ENCODE results near the gene VMAC.
A peak's percentile ranks its signal among the peaks of the same experiment; 100 is the strongest.
"Not testable (repeated sequence)": the region's sequence is repeated elsewhere in the genome, so short reads cannot be mapped to it uniquely, and the experiment has no call there.

Gene VMAC

DNA sequence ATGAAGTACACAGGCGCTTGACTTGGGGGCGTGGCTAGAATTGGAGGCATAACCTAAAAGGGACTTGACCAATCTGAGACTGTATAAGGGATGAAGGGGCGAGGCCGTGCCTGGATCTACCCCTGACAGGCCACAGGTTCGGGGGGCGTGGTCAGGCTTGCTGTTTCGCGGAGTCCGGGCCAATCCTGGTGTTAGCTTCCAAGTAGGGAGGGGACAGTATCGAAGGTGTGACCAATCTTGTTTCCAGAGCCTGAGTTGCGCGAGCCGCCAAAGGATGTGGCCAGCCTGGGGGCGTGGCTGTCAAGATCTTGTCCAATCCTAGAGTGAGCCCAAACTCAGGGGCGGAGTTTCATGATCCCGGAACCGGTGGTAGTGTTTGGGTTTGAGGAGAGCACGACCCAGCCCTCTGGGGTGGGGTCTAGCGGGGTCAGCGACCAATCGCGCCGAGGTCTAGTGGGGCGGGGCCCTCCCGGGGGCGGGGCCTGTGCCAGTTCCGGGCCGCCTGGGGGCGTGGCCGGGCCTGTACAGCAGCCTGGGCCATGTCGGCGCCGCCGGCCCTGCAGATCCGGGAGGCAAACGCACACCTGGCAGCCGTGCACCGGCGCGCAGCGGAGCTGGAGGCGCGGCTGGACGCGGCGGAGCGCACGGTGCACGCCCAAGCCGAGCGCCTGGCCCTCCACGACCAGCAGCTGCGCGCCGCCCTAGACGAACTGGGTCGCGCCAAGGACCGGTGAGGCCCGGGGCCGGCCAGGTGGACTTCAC is at the start of gene VMAC:
VMAC (plus strand) TSS at position 521 of the 762 bp plus-strand sequence; CDS start at position 540, 19 bp downstream.
- DNase-seq, result peak; percentile 100

DNA sequence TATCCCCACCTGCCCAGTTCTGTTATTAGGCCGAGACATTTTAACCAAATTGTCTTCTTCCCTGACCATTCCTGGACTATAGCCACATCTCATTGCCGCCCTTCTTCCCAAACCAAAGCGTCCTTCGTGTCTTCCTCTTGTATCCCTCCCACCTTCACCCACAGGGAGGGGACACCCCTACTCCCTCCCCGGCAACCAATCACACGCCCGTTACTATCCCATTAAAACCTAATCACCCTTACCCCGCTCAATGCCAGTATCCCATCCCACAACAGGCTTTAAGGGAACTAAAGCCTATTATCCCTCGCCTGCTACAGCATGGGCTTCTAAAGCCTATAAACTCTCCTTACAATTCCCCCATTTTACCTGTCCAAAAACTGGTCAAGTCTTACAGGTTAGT is 49.5 kb upstream of the VMAC start:
- not testable (repeated sequence) for DNase-seq

DNA sequence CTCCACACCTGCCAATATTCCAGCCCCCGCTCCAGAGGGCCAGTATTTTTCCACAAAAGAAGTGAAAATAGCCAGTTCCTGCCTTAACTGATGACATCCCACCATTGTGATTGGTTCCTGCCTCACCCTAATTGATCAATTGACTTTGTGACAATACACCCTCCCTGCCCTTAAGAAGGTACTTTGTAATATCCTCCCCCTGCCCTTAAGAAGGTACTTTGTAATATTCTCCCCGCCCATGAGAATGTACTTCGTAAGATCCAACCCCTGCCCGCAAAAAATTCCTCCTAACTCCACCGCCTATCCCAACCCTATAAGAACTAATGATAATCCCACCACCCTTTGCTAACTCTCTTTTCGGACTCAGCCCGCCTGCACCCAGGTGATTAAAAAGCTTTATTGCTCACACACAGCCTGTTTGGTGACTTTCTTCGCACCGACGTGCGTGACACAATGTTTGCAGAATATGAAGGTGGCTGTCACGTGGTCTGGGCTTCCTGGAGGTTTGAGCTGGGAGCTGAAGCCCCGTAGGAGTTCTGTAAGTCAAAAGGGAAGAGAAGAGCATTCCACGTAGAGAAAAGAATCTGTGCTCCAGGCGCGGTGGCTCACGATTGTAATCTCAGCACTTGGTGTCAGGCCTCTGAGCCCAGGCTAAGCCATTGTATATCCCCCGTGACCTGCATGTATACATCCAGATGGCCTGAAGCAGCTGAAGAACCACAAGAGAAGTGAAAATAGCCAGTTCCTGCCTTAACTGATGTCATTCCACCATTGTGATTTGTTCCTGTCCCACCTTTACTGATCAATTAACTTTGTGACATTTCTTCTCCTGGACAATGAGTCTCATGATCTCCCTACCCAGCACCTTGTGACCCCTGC is 47.2 kb upstream of the VMAC start:
- DNase-seq, result no peak

DNA sequence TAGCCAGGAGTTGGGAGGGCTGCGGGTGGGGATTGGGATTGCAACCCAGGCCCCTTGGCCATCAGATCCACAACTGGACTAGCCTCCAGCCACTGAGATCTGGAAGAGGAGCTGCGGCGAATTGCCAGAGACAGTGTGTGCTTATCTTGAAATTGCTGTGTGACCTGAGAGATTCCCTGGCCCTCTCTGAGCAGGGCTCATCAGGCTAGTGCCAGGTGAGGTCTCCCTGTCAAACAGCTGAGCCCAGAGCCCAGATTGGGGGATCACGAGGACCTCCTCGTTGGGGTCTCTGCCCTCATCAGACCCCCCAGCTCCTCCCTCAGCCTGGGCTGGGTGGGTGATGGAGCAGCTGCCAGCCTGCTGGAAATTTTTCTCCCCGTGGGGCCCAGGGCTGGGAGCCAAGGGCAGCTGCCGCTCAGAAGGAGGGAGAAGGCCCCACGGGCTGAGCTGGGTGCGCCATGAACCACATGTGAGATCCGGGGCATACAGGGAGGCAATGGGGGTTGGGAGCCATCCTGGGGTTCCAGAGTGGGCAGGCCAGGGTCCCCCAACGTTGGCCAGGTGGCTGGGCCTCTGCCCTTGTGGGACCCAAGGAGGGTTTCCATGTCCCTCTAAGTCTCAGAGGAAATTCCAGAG is 41.5 kb upstream of the VMAC start:
- no peak for DNase-seq

DNA sequence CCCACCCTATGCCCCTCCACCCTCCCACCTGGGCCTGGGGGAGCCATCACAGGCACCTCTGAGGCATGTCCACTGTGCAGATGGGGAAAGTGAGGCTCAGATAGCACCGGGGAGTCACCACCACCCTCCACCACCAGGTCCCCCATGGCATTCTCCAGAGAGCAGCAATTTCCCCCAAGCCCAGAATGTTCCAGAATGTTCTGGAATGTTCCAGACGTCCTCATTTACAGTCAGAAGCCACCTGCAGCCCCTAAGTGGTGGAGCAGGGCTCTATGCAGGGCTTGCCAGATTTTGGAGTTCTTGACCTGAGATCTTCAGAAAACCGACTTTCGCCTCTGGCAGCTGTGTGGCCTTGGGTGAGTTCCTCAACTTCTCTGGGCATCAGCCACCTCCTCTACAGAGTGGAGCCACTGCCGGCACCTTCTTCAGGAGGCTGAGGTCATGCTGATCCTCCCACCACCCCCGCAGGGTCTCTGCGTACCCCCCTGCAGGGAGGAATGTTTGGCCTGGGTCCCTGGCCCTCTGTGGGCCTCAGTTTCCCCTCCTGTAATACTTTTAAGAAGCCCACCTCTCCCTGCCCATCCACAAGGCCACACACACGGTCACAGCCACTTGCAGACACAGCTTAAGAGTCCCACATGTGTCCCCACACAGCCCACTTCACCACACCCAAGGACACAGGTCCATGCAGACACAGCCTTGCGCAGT is 40.5 kb upstream of the VMAC start:
- DNase-seq, result no peak

GRCh38 chr19:5864725-5865486 is 39.8 kb upstream of the VMAC start:
- no peak for DNase-seq

- no peak for DNase-seq
Measured at GRCh38 chr19:5865772-5866171, 38.9 kb upstream of the VMAC start.

- DNase-seq, result no peak
Measured at GRCh38 chr19:5867201-5868136, 37.2 kb upstream of the VMAC start.

GRCh38 chr19:5870986-5871394 is 33.7 kb upstream of the VMAC start:
- no peak for DNase-seq

DNA sequence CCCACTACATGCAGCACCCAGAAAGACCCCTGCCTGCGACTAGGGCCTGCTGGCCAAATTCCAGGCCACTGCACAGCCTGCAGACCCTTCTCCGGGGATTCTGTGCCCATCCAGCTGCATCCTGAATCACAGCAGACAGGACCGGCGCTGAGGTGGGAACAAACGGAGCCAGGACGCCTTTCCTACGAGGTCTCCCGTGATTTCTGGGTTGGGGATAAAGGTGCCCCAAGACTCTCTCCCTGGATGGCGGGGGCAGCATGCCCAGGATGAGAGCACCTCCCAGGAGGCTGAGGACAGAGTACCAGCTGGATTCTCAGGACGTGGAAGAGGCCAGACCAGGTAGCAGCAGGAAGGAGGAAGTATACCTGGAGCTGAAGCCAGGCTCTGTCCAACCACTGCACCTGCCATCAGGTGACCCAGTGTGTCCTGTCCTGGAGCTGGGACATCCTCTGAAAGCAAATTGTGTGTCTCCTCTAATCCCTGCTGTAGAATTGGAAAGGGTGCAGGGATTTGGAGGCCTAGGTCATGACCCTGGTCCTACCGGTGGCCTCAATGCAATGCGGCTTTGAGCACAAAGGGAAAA is 31.0 kb upstream of the VMAC start:
- no peak for DNase-seq

DNA sequence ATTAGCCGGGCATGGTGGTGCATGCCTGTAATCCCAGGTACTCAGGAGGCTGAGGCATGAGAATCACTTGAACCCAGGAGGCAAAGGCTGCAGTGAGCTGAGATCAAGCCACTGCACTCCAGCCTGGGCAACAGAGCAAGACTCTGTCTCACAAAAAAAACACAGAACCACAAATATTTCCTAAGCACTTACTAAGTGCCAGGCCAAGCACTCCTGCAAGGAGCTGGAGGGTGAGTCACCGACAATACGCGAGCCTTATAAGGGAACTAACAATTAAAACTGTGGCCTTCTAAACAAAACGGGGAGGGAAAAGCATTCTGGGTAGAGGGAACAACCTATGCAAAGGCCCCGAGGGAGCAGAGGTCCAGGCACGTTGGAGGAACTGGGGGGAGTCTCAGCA is 30.2 kb upstream of the VMAC start:
- DNase-seq, result not testable (repeated sequence)

DNA sequence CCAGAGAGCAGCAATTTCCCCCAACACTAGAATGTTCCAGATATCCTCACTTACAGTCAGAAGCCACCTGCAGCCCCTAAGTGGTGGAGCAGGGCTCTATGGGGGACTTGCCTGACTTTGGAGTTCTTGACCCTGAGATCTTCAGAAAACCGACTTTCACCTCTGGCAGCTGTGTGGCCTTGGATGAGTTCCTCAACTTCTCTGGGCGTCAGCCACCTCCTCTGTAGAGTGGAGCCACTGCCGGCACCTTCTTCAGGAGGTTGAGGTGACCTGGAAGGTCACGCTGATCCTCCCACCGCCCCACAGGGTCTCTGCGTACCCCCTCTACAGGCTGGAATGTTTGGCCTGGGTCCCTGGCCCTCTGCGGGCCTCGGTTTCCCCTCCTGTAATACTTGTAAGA is 27.2 kb upstream of the VMAC start:
- no peak for DNase-seq

DNA sequence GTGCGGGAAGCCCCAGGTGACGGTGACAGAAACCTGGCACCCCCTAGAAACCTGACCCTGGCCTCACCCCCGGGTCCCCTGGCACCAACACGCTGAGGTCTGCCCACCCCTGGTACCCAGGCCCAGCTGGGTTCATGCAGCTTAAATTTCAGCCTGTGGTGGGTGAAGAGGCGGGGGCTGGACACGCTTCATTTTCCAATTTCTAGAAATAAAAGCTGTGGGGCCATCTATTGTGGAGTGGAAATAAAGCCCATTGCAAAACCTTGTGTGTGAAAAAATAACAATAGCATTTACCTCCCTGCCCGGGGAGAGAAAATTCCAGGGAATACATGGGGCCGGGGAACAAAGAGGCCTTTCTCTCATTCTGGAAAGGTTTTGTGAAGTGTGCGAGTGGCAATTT is 26.8 kb upstream of the VMAC start:
- DNase-seq, result no peak

- no peak for DNase-seq
Measured at GRCh38 chr19:5880196-5880595, 24.5 kb upstream of the VMAC start.

GRCh38 chr19:5880604-5881078 is 24.0 kb upstream of the VMAC start:
- no peak for DNase-seq

DNA sequence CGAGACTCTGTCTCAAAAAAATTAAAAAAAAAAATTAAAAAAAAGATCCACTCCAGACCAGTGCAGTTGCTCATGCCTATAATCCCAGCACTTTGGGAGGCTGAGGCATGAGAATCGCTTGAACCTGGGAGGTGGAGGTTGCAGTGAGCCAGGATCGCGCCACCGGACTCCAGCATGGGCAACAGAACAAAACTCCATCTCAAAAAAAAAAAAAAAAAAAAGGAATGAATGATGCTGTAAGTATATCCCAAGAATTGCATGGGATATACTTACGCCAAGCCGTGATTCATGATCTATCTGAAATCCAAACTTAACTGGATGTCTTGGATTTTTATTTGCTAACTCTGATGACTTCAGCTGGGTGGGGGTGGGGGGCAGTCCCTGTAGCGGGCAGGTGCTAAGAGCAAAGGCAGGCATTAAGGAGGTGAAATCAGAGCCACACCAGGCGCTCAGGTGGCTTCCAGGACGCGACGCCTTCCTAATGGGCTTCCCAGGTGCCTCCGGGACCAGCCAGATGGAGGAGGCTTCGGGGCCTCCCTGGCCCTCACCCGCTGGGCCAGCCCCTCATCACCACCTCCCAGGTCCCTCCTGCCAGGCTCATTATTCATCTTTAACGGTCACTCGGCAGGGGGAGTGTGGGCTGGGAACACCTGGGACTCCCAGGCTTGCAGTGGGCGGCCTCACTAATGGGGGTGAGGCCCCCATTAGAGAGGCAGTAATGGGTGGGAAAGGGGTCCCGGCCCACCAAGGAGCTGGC is 23.0 kb upstream of the VMAC start:
- no peak for DNase-seq

GRCh38 chr19:5882421-5882968 is 22.2 kb upstream of the VMAC start:
- no peak for DNase-seq

GRCh38 chr19:5883157-5883873 is 21.4 kb upstream of the VMAC start:
- DNase-seq, result not testable (repeated sequence)
